Measurements from ENCODE around the gene CRHR1. TPM values are rescaled to one million over a fixed set of nuclear protein-coding genes. Genes with fewer than 3 reads are reported as not detected.
A peak's percentile ranks its signal among the peaks of the same experiment; 100 is the strongest.

The CRHR1 gene
- total and polyA plus RNA-seq, 10 of the 15 experiments (the other 5 are each of a cell fraction or from before 2014, with no cell fraction given), result 0.08 TPM; not detected in 9

DNA sequence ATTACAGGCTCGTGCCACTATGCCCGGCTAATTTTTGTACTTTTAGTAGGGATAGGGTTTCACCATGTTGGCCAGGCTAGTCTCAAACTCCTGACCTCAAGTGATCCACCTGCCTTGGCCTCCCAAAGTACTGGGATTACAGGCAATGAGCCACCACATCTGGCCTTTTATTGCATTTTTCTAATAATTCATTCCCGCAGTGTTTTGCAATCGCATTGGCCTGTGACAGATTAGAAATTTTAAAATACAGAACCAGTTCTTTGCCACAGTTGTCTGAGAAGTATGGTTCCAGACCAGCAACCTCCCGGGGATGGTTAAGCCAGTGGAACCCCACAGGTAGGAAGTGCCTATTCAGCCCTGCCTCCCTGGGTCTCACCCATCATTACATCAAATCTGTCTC is 3.2 kb upstream of the CRHR1 start (continued):
- no peak for TF ChIP-seq ZBTB4 (CRISPR knock-in tag; IDR thresholded peaks at IDR 0.05)
- no peak for TF ChIP-seq SUZ12 (IDR thresholded peaks at IDR 0.05; ENCODE audit: unreplicated experiment)
- TF ChIP-seq MLLT1 (IDR thresholded peaks at IDR 0.05), result no peak

DNA sequence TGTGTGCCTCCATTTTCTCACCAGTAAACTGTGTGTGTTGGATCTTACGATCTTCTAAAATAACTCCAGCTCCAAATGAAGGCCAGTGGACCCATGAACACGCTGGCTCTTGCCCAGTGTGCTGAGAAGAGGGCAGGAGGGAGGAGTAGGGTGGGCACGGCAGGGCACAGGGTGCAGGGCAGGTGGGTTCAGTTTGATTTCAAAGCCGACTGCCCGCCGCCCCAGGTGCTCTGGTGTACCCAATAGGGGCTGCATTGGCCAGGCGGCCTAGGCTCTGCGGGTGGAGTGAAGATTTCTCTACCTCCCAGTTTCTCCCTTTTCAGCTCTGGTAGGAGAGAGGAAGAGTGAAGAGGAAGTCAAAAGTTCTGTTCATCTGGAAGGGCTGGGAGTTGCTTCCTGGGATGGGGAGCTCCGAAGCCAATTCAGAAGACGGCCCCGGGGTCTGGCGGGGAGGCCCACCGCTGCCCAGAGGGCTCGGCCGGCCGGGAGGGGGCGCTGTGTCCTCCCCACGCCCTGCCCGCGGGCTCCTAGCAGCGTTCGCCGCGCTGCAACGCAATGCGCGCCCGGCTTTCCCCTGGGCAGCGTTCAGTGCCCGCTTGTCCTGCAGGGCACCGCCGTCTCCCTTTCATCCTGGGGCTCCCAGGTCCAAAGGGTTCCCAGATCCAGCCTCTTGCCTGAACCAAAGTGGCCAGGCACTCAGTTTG is 1.1 kb upstream of the CRHR1 start:
- Histone ChIP-seq H3K4me1 (ENCODE audit: control insufficient read depth, insufficient read depth, low read length) (no peaks in the 10 kb centered on the region), H3K27ac (ENCODE audit: control insufficient read depth, insufficient read depth) (no peak overlapping the region), H3K4me2 (ENCODE audit: control insufficient read depth, insufficient read depth) (no peak overlapping the region), H4K20me1 (ENCODE audit: control insufficient read depth, insufficient read depth) (no peaks in the 10 kb centered on the region), H3K79me2 (ENCODE audit: control insufficient read depth, insufficient read depth, low read length) (no peaks in the 10 kb centered on the region), H3K27me3 (replicated peaks in 1 of 2; ENCODE audit: control insufficient read depth in 2 of 2, insufficient read depth in 2 of 2, low read length in 1 of 2) (peaks cover 15 to 18% of the 10 kb centered on the region in 2 experiments), H3K4me3 (no peak overlapping the region), H2AFZ (ENCODE audit: control insufficient read depth, low read depth, low read length) (no peak overlapping the region), H3K9me3 (replicated peaks; ENCODE audit: control insufficient read depth, insufficient read depth, low read length) (no peaks in the 10 kb centered on the region), H3K9ac (ENCODE audit: control insufficient read depth, insufficient read depth, low read length) (no peak overlapping the region), H3K36me3 (ENCODE audit: control insufficient read depth in 2 of 2, insufficient read depth in 2 of 2, low read length in 1 of 2) (no peaks in the 10 kb centered on the region)
- CTCF ChIA-PET, result no interaction called here
- no peak for FAIRE-seq
- SMC1A ChIA-PET (ENCODE audit: uncharacterized antibody, unreplicated experiment), result no interaction called here
- intact Hi-C loops (cut with micrococcal nuclease; ENCODE audit: unreplicated experiment), result no loop called here
- no TSS peak for BruUV-seq (replicated peaks)
- POLR2A ChIA-PET, result no interaction called here
- ATAC-seq, result no peak
- TF ChIP-seq BRCA1 (IDR thresholded peaks at IDR 0.05; ENCODE audit: low read depth, low read length), result no peak
- TF ChIP-seq CTCF (IDR thresholded peaks at IDR 0.05 in 2 of 3, conservative IDR thresholded peaks at IDR 0.05 in 1 of 3; ENCODE audit: control insufficient read depth in 2 of 3, extremely low read depth in 1 of 3, insufficient read depth in 1 of 3, low read depth in 3 of 3, low read length in 3 of 3), result 0 out of 6 replicates have a peak, but pooled peaks of 1 of the 3 experiments have one; percentile 1
- RAD21 ChIA-PET (ENCODE audit: unreplicated experiment), result no interaction called here
- WGBS (ENCODE audit: insufficient coverage, insufficient replicate concordance, low lambda C conversion rate, missing lambda C conversion rate), result 16% methylated on average over 32 of the region's 32 CpGs
- in situ Hi-C loops (cut with MboI), result no loop called here
- DNase-seq (ENCODE audit: low read depth, low spot score), result no peak

All from GM12878 (cell line).